H9 (cell line): ENCODE results near the gene FREM2. TPM values are rescaled to one million over a fixed set of nuclear protein-coding genes. Genes with fewer than 3 reads are reported as not detected.
A peak's percentile ranks its signal among the peaks of the same experiment; 100 is the strongest.

Experiments
- DNase-seq: peaks from one replicate; pipeline ENCODE4 v3.0.0-alpha.2; 2017
- H2AFZ ChIP-seq: one replicate; pipeline ENCODE4 v1.6.1; 2013; ENCODE audit warnings: mild to moderate bottlenecking, low read length, control low read depth, moderate library complexity
- H2AK5ac ChIP-seq: 2 replicates; pipeline ENCODE4 v1.6.1; 2013; ENCODE audit warnings: low read length, control low read depth, mixed read lengths; ENCODE audit not compliant: insufficient read length
- H2BK120ac ChIP-seq: one replicate; pipeline ENCODE4 v1.6.1; 2013; ENCODE audit warnings: low read depth, mild to moderate bottlenecking, low read length, control low read depth, inconsistent platforms; ENCODE audit not compliant: poor library complexity, severe bottlenecking
- H2BK12ac ChIP-seq: 2 replicates; pipeline ENCODE4 v1.6.1; 2013; ENCODE audit warnings: low read length, control low read depth, mixed read lengths, low read depth; ENCODE audit not compliant: insufficient read length
- H2BK15ac ChIP-seq: 2 replicates; pipeline ENCODE4 v1.6.1; 2013; ENCODE audit warnings: low read depth, low read length, control low read depth
- H2BK20ac ChIP-seq: one replicate; pipeline ENCODE4 v1.6.1; 2013; ENCODE audit warnings: low read depth, mild to moderate bottlenecking, low read length, control low read depth, inconsistent platforms; ENCODE audit not compliant: poor library complexity, severe bottlenecking
- H2BK5ac ChIP-seq: 2 replicates; pipeline ENCODE4 v1.6.1; 2013; ENCODE audit warnings: low read length, control low read depth, mixed read lengths; ENCODE audit not compliant: insufficient read length
- H3K14ac ChIP-seq: 2 replicates; pipeline ENCODE4 v1.6.1; 2013; ENCODE audit warnings: low read length, control low read depth; ENCODE audit not compliant: insufficient read depth
- H3K18ac ChIP-seq: 2 replicates; pipeline ENCODE4 v1.6.1; 2013; ENCODE audit warnings: low read depth, mild to moderate bottlenecking, mixed read lengths, low read length, control low read depth; ENCODE audit not compliant: insufficient read length
- H3K23ac ChIP-seq: 2 replicates; pipeline ENCODE4 v1.6.1; 2013; ENCODE audit warnings: low read length, control low read depth, mixed read lengths, low read depth; ENCODE audit not compliant: insufficient read length
- H3K23me2 ChIP-seq: 2 replicates; pipeline ENCODE4 v1.6.1; 2013; ENCODE audit warnings: low read depth, mild to moderate bottlenecking, mixed read lengths, low read length, control low read depth; ENCODE audit not compliant: insufficient read length, poor library complexity, severe bottlenecking
- H3K27ac ChIP-seq: 2 replicates; pipeline ENCODE4 v1.5.1; 2013; ENCODE audit warnings: low read length, control low read depth, mixed read lengths, low read depth; ENCODE audit not compliant: insufficient read length
- H3K27me3 ChIP-seq: 2 replicates; pipeline ENCODE4 v1.6.1; 2013; ENCODE audit warnings: low read length, control low read depth, inconsistent platforms; ENCODE audit not compliant: insufficient read depth
- H3K4ac ChIP-seq: 2 replicates; pipeline ENCODE4 v1.6.1; 2013; ENCODE audit warnings: low read depth, mild to moderate bottlenecking, control low read depth, inconsistent platforms, low read length, moderate library complexity
- H3K4me1 ChIP-seq: 2 replicates; pipeline ENCODE4 v1.6.1; 2013; ENCODE audit warnings: low read length, control low read depth, inconsistent platforms; ENCODE audit not compliant: insufficient read depth
- H3K4me2 ChIP-seq: 2 replicates; pipeline ENCODE4 v1.6.1; 2013; ENCODE audit warnings: low read length, control low read depth, mixed read lengths; ENCODE audit not compliant: insufficient read length, insufficient read depth
- H3K56ac ChIP-seq: 2 replicates; pipeline ENCODE4 v1.6.1; 2013; ENCODE audit warnings: low read depth, mild to moderate bottlenecking, mixed read lengths, low read length, control low read depth; ENCODE audit not compliant: insufficient read length
- H3K79me1 ChIP-seq: 2 replicates; pipeline ENCODE4 v1.6.1; 2013; ENCODE audit warnings: low read depth, mild to moderate bottlenecking, moderate library complexity, low read length, control low read depth, inconsistent platforms; ENCODE audit not compliant: insufficient read depth, poor library complexity, severe bottlenecking
- H3K79me2 ChIP-seq: 2 replicates; pipeline ENCODE4 v1.6.1; 2013; ENCODE audit warnings: low read length, control low read depth, inconsistent platforms; ENCODE audit not compliant: insufficient read depth
- H3K9ac ChIP-seq: 2 replicates; pipeline ENCODE4 v1.6.1; 2013; ENCODE audit warnings: low read length, control low read depth, mixed read lengths; ENCODE audit not compliant: insufficient read length; ENCODE audit errors: extremely low read depth
- H3K9me3 ChIP-seq: one replicate; pipeline ENCODE4 v1.6.1; 2013; ENCODE audit warnings: low read depth, low read length, inconsistent platforms; ENCODE audit not compliant: control insufficient read depth
- H3T11ph ChIP-seq: one replicate; pipeline ENCODE4 v1.6.1; 2013; ENCODE audit warnings: mild to moderate bottlenecking, low read length, control low read depth, inconsistent platforms
- H4K20me1 ChIP-seq: one replicate; pipeline ENCODE4 v1.6.1; 2013; ENCODE audit not compliant: control insufficient read depth, insufficient read length, insufficient read depth
- H4K5ac ChIP-seq: 2 replicates; pipeline ENCODE4 v1.6.1; 2013; ENCODE audit warnings: low read depth, mild to moderate bottlenecking, mixed read lengths, low read length, control low read depth; ENCODE audit not compliant: insufficient read length
- H4K8ac ChIP-seq: replicated peaks from 2 replicates; pipeline ENCODE4 v1.6.1; 2013; ENCODE audit warnings: low read length, control low read depth, mixed read lengths, low read depth; ENCODE audit not compliant: insufficient read length
- H4K91ac ChIP-seq: 2 replicates; pipeline ENCODE4 v1.6.1; 2013; ENCODE audit warnings: low read depth, mild to moderate bottlenecking, moderate library complexity, mixed read lengths, low read length, control low read depth; ENCODE audit not compliant: insufficient read length
- H3K27ac Mint-ChIP-seq, 3 experiments: 2 replicates in 2 of 3; 3 replicates in 1 of 3; pipeline ENCODE4 v1.8.0; 2020 to 2021; ENCODE audit warnings: mixed read lengths in 3 of 3, mild to moderate bottlenecking in 1 of 3, moderate library complexity in 1 of 3
- H3K27me3 Mint-ChIP-seq: 2 replicates; pipeline ENCODE4 v1.8.0; 2021; ENCODE audit warnings: low read depth, mild to moderate bottlenecking, moderate library complexity, mixed read lengths
- H3K36me3 Mint-ChIP-seq, 3 experiments: 2 replicates in 2 of 3; 3 replicates in 1 of 3; pipeline ENCODE4 v1.8.0; 2020 to 2021; ENCODE audit warnings: low read depth in 3 of 3, mixed read lengths in 3 of 3; ENCODE audit not compliant: insufficient read depth in 1 of 3
- H3K4me1 Mint-ChIP-seq, 2 experiments: 2 replicates each; pipeline ENCODE4 v1.8.0; 2020; ENCODE audit warnings: mixed read lengths in 2 of 2
- H3K4me3 Mint-ChIP-seq, 2 experiments: 2 replicates in 1 of 2; 3 replicates in 1 of 2; pipeline ENCODE4 v1.8.0; 2020 to 2021; ENCODE audit warnings: mild to moderate bottlenecking in 2 of 2, mixed read lengths in 2 of 2, moderate library complexity in 1 of 2
- H3K9me3 Mint-ChIP-seq, 2 experiments: 2 replicates in 1 of 2; 3 replicates in 1 of 2; pipeline ENCODE4 v1.8.0; 2020; ENCODE audit warnings: mild to moderate bottlenecking in 2 of 2, mixed read lengths in 2 of 2, moderate library complexity in 1 of 2
- CTCF ChIP-seq: fragments of 200-600 bp; sonication (generic); conservative IDR thresholded peaks from 3 replicates; pipeline ENCODE4 v1.8.0; 2021; ENCODE audit warnings: antibody characterized with exemption, mild to moderate bottlenecking
- WGBS: extraction: QIAGEN DNeasy Blood & Tissue Kit; methylation state at CpG from one replicate; pipeline ENCODE4 v1.1.7; 2013; ENCODE audit warnings: missing lambda C conversion rate, low lambda C conversion rate, mixed read lengths; ENCODE audit not compliant: insufficient read length; ENCODE audit errors: extremely low coverage; 5-methylcytosine and 5-hydroxymethylcytosine counted together
- total RNA-seq: library from RNA; stranded (reverse); gene quantifications from 2 replicates; pipeline ENCODE4 v1.2.1, GENCODE V29; 2021

FREM2 gene
- total RNA-seq, 1 experiment from 2014 or later, result 16.0 TPM

DNA sequence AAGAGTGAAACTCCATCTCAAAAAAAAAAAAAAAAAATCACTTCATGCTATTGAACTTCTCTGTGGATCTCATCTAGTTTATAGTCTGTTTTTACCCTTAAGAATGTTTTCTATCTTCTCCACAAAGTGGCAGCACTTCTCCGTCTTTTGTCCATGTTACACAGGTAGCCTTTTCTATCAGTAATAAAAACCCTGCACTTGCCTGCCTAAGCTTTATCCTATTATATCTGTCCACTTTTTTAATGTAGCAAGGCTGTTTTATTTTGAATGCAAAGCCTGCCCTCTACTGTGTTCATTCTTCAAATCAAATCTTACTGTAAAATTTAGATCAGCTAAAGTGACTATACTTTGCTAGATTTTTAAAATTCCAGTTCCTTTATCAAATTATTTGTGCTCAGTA, 179.8 kb downstream of the FREM2 start:
- H3K36me3 Mint-ChIP-seq, result peaks cover 0 to 2% (median 0%) of the 10 kb centered on the region in 3 experiments; a peak in 1 of 7 replicates
- Histone ChIP-seq H3K4me2 (no peak overlapping the region), H3K23ac (no peak overlapping the region), H2BK12ac (no peak overlapping the region), H3K9me3 (no peaks in the 10 kb centered on the region), H3K4ac (no peak overlapping the region), H4K5ac (no peak overlapping the region), H3K18ac (no peak overlapping the region), H4K8ac (no peak overlapping the region), H3K27ac (no peak overlapping the region), H4K20me1 (no peaks in the 10 kb centered on the region), H2BK5ac (no peak overlapping the region), H2BK20ac (no peak overlapping the region), H4K91ac (no peak overlapping the region), H2BK120ac (no peak overlapping the region), H2AFZ (no peak overlapping the region), H3T11ph (no peak overlapping the region), H3K79me1 (no peaks in the 10 kb centered on the region), H3K14ac (no peak overlapping the region), H2BK15ac (no peak overlapping the region), H3K27me3 (no peaks in the 10 kb centered on the region), H3K4me1 (no peaks in the 10 kb centered on the region), H2AK5ac (no peak overlapping the region), H3K56ac (no peak overlapping the region), H3K23me2 (no peaks in the 10 kb centered on the region), H3K79me2 (no peaks in the 10 kb centered on the region), H3K9ac (no peak overlapping the region)
- peak overlapping the region in 1 of 3 experiments; percentile 3; a peak in 1 of 7 replicates for H3K27ac Mint-ChIP-seq
- DNase-seq, result no peak
- no peak overlapping the region for H3K4me3 Mint-ChIP-seq
- no peaks in the 10 kb centered on the region for H3K4me1 Mint-ChIP-seq
- TF ChIP-seq CTCF, result no peak; the same call in 2 of the 3 replicates
- WGBS, result no CpG with 5 or more reads among the region's 1 CpG
- no peaks in the 10 kb centered on the region for H3K27me3 Mint-ChIP-seq
- H3K9me3 Mint-ChIP-seq, result no peaks in the 10 kb centered on the region
